Stimulated activated CD4-positive, alpha-beta T cell treated with anti-CD3 and anti-CD28 coated beads, Interleukin-1b, Interleukin-23, amount 100 ng/mL, for 48 hours (primary cell): Measurements from ENCODE around the gene CCHCR1.
"Not testable (repeated sequence)": the region's sequence is repeated elsewhere in the genome, so short reads cannot be mapped to it uniquely, and the experiment has no call there.

Experiments
- DNase-seq: peaks from one replicate; pipeline ENCODE4 v3.0.0-alpha.2; 2020

Gene CCHCR1

GRCh38 chr6:31179896-31180295, 22.3 kb upstream of the CCHCR1 start:
- DNase-seq, result no peak

GRCh38 chr6:31179042-31179386, 21.4 kb upstream of the CCHCR1 start:
- no peak for DNase-seq

DNA sequence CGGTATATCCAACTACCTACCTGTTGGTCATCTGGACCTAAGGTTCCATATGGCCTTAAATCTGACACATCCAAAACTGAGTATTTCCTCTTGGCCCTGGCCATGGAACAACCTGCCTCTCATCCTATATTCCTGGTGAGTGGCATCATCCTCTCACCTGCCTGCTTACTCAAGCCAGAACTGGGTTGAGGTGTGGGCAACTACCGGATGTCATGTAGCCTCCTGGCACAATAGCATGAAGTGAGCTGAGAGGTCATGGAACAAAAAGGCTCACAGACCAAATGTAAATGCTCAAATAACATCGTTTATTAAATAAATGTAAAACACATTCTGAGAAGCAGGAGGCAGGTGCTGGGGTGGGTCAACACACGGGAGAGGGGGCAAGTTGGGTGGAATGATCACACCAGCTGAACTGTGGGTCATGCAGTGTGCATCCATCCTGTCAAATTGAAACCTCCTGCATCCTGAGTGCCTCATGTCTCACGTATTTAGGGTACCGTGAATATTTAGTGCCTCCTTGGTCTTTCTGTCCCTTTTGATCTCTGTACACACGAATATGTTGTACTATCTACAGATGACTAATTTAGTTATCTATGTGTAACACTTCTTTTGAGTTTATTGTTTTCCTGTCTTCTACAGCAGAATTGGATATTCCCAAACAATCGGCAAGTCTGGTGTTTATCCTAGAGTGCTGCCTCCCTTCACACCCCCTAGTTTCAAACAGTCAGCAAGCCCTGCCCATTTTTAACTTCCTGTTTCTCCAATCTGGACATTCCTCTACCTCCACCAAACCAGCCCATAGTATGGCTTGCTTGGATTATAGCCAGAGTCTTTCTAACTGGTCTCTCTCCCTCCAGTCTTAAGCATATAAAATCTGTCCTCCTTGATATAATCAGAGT, 20.8 kb upstream of the CCHCR1 start:
- DNase-seq, result no peak

GRCh38 chr6:31175971-31176370, 18.4 kb upstream of the CCHCR1 start:
- DNase-seq, result no peak

GRCh38 chr6:31174378-31174777, 16.8 kb upstream of the CCHCR1 start:
- no peak for DNase-seq

DNA sequence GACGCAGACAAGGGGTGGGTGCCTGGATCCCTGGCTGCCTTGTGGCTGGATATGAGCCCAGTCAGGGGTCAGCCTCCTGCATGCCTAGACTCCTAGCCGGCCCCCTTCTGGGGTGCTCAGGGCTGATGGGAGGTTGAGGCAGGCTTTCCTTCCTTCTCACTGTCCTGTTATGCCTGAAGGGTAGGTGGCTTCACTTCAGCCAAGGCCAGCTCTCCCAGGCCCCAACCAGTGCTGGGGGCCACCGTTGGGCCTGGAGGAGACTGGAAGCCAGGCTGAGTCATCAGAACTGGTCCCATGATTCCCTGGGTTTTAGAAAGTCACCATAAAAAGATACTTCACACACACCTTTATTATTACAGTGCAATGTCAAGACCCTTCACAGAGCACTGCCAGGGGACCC, 15.8 kb upstream of the CCHCR1 start:
- DNase-seq, result no peak

GRCh38 chr6:31172973-31173384, 15.4 kb upstream of the CCHCR1 start:
- no peak for DNase-seq

GRCh38 chr6:31171931-31172905, 14.6 kb upstream of the CCHCR1 start:
- DNase-seq, result no peak

GRCh38 chr6:31170987-31171671, 13.5 kb upstream of the CCHCR1 start:
- no peak for DNase-seq

- DNase-seq, result no peak
Measured at GRCh38 chr6:31170600-31170881, 12.9 kb upstream of the CCHCR1 start, which contains the start of gene POU5F1. Gene POU5F1 (minus strand): TSS chr6:31170682. CDS start chr6:31170620, 62 bp downstream.

DNA sequence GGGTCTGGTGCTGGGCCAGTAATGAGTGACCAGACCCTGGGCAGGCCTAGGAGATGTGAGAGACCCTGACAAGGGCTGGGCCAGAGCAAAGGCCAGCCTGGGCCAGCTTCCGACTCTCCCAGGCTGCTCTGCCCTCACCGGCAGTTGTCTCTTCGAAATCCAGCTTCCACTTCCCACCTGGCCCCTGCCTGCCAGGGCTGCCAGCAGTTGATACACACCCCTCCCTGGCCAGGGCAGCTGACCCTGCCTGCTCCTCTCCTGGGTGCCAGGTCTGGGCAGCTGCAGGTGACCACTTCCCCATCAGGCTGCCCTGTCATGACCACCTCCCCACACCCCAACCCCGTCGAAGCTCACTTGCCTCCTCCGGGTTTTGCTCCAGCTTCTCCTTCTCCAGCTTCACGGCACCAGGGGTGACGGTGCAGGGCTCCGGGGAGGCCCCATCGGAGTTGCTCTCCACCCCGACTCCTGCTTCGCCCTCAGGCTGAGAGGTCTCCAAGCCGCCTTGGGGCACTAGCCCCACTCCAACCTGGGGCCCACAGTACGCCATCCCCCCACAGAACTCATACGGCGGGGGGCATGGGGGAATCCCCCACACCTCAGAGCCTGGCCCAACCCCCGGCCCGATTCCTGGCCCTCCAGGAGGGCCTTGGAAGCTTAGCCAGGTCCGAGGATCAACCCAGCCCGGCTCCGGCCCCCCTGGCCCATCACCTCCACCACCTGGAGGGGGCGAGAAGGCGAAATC, 12.4 kb upstream of the CCHCR1 start:
- DNase-seq, result not testable (repeated sequence)

DNA sequence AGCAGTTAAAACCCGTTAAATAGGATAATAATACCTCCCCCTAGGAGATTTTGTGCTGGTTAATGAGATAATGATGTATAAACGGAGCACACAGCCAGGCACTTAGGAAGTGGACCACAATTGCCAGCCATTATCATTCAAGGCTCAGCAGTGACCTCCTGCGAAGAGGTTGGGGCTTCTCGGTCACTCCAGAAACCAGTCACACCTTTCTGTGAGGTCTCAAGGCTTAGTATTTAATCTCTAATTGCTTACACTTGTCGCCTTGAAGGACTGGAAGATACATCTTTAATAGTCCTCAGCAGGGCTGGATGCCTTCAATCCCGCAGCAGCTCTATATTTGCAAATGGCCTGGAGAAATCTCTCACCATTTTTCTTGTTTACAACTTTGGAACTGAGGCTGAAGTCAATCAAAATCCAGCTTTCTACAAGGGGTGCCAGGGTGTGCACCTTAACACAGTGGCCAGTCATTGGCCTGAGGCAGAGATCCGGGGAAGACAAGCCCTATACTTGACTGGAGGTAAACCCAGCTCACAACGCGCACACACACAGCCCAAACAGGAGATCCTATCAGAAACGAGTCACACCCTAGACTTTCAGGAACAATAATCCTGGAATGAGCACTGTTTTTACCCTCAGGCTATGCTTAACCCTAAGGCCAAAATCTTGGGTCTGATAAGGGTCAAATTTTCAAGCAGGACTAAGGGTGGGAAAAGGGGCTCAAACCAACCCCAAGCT, 11.7 kb upstream of the CCHCR1 start:
- DNase-seq, result no peak

GRCh38 chr6:31168606-31169005, 11.0 kb upstream of the CCHCR1 start:
- no peak for DNase-seq

DNA sequence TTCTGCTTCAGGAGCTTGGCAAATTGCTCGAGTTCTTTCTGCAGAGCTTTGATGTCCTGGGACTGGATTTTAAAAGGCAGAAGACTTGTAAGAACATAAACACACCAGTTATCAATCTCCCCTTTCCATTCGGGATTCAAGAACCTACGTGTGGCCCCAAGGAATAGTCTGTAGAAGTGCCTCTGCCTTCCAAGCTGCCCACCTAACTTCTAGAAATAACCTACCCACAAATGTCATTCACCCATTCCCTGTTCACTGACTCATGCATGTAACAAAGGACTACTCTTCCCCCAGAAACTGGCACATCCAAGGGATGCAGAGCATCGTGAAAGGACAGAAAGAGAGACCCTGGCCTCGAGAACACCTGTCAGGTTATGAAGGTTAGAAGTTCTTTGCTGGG, 8.4 kb upstream of the CCHCR1 start:
- no peak for DNase-seq

- DNase-seq, result not testable (repeated sequence)
Measured at GRCh38 chr6:31165064-31165832, 7.6 kb upstream of the CCHCR1 start.

DNA sequence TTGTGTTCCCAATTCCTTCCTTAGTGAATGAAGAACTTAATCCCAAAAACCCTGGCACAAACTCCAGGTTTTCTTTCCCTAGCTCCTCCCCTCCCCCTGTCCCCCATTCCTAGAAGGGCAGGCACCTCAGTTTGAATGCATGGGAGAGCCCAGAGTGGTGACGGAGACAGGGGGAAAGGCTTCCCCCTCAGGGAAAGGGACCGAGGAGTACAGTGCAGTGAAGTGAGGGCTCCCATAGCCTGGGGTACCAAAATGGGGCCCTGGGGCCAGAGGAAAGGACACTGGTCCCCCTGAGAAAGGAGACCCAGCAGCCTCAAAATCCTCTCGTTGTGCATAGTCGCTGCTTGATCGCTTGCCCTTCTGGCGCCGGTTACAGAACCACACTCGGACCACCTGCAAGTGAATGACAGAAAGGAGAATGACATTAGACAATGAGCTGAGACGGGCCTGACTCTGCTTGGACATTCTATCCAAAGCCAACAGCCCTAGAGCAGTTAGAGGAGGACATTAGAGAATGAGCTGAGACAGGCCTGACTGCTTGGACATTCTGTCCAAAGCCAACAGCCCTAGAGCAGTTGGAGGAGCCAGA, 7.0 kb upstream of the CCHCR1 start:
- not testable (repeated sequence) for DNase-seq

DNA sequence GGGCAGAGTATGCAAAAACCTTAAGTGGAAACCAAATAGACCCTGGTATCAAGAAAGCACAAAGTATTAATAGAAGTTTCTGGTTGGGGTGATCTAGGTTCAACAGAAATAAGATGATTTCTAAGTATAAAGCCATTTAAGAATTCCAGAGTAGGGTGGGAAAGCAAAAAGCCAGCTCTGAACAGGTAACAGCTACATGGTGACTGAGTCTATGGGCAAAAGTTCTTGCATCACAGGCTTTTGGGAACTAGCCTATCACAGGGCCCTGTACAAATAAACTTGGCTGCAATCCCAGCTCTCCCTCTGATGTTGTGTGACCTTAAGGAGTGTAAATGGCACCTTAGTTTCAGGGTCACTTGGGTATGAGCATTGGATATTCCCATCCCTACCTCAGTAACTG, 6.3 kb upstream of the CCHCR1 start:
- DNase-seq, result no peak

- DNase-seq, result no peak
Measured at GRCh38 chr6:31162463-31163165, 5.0 kb upstream of the CCHCR1 start.

GRCh38 chr6:31161216-31162126, 3.9 kb upstream of the CCHCR1 start:
- no peak for DNase-seq
